GM19351 (cell line): ENCODE measurements around the gene ATXN1.
"Not testable (repeated sequence)": the region's sequence is repeated elsewhere in the genome, so short reads cannot be mapped to it uniquely, and the experiment has no call there.

ENCODE experiments used
- ATAC-seq: cut with Tn5 transposase; IDR thresholded peaks from one replicate; pipeline ENCODE4 v1.9.1; 2021; ENCODE audit warnings: mild to moderate bottlenecking, moderate library complexity; ENCODE audit not compliant: unreplicated experiment

Gene ATXN1

DNA sequence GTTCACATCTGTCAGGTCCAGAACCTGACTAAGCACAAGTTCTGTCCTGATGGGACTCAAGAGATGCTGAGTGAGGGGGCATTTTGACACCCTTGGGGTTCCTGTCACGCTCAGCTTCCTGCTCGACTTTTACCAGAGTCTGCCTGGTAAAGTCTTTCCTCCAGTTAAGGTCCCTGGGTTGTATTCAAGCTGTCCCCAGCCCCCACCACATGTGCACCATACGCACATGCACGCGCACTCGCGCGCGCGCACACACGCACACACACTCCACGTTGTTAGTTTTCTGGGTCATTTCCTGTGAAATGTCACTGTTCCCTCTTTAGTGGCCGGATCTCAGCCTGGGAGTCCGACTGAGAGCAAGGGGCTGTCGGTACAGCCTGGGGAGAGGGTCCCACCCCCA is 356.8 kb downstream of the ATXN1 start:
- ATAC-seq = no peak

DNA sequence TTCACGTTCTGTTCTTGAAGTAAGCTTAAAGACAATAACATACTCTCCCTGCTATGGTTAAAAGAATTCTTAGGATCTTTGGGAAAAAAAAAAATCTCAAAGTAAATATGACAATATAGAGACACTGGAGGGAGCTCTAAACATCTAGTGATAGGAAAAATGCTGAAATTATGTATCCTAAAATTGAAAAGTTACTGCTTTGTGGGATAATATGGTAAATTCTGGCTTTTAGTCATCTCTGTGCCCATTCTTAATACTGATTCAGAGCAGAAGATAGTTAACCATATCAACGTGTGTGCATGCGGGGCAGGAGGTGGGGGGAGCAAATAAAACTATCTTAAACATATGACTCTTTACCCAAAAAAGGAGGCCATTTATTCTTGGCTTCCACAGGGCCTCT is 357.4 kb downstream of the ATXN1 start:
- no peak for ATAC-seq

DNA sequence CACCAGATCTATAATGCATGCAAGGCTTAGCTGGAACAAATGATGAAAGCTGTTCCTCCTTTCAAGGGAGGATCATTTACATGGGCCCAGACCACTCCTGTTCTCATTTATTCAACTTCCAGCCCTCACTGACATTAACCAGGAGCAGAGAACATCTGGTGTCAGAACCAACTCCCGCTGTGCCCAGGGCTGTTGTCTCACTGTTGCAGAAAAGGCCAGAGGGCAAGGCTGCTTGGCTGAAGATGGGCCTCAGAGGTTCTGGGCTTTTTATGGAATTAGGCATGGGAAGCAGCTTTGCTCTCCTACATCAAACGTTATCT is 358.7 kb downstream of the ATXN1 start:
- no peak for ATAC-seq

DNA sequence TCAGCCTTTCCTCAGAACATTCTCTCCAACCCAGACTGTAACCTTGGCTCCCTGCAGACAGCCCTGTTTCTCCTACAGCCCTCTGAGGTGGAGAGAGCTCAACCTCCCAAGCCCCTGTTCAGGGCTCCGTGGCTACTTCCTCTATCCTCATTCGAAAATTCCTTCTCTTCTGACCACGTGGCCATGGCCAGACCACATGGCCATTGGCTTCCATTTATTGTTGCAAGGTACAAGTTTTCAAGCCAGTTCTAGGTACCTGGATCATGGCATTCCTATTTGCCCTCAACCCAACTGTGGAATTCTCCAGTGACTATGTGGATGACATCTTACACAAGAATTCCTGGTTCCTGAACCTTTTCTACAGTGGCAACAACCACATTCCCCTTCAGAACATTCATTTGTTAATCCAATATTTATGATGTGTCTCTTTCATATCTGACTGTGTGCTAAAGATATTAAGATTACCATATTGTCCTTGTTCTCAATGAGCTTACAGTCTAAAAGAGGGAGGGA is 361.0 kb downstream of the ATXN1 start:
- no peak for ATAC-seq

DNA sequence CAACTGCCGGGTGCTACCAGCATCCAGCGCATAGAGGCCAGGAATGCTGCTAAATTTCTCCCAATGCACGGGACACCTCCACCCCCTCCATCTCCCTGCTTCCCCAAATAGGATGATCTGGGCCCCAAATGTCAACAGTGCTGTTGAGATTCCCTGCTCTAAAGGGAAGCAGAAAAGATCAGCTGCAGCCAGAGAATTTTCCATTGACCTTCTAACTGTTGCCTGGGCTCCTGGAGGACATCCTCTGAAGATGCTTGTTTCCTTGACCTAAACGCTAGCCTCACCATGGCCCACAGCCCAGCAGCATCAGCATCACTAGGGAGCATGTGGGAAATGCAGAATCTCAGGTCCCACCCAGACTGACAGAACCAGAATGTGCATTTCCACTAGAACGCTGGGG is 361.6 kb downstream of the ATXN1 start:
- ATAC-seq = no peak

DNA sequence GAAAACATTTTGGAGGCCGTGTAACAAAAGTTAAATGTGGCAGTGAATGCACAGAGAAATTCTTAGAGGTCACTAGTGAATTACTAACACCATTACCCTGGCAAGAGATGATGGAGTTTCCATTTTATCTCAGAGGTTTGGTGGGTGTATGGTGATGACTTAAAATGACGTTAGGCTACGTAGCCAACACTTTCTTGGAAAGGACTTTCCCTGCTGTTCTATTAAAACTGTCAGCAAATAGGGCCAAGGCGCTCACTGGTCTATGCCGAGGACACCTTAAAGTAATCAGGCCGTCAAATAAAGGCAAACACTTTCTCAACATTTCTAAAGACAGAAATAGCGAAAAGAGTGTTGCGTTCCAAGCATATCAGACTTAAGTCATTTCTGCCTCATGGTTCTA is 362.1 kb downstream of the ATXN1 start:
- ATAC-seq = no peak

DNA sequence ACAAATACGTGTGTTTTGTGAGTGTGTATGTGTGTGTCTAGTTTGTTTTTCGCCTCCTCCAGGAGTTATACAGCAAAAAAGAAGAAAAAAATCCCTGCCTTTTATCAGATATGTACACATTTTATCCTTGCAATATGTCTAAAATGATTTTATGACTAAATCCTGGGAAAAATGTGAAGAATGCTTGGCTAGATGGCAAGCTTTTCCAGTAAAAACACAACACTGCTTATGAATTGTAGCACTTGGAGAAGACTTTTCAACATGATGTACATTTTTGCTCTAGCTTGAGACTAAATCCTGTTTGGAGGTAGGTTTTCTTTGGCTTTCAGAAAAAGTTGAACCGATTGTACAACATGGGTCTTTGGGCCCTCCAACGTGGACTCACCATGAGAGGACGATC is 362.7 kb downstream of the ATXN1 start:
- ATAC-seq = no peak

DNA sequence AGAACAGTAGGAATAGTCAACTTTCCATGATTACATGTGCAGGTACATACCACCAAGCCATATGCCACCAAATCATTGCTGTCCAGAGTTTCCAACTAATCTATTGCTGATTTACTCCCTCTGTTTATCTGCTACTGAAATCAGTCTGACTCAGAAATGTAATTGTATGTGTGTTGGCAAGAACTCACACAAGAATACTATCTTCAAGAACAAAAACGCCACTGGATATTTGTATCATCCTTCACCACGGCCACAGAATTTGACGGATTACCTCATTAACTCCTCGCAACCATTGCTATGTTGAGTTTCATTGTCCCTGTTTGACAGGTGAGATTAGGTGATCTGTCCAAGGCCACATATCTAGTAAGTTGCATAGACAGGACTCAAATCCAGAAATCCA is 363.6 kb downstream of the ATXN1 start:
- no peak for ATAC-seq

DNA sequence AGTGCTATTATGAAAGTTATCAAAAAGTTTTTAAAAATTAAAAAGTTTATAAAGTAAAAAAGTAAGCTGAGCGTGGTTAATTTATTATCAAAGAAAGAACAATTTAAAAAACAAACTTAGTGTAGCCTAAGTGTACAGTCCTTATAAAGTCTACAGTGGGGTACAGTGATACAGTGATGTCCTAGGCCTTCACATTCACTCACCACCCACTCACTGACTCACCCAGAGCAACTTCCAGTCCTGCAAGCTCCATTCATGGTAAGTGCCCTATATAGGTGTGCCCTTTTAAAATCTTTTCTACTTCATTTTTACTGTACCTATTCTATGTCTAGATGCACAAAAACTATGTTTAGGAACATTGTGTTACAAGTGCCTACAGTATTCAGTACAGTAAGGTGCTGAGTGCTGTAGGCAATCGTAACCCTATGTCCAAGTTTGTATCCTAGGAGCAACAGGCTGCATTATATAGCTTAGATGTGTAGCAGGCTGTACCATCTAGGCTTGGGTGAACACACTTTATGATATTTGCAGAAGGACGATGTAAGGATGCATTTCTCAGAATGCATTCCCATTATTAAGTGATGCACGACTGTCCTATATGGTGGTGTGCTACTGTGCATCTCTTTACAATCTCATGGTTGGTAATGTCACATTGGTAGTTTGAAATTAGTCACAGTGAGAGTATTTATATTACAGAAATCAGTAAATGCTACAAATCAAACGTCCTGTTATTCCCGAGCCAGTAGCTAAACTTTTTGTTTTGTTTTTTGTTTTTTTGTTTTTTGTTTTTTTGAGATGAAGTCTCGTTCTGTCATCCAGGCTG is 364.6 kb downstream of the ATXN1 start:
- ATAC-seq = no peak

DNA sequence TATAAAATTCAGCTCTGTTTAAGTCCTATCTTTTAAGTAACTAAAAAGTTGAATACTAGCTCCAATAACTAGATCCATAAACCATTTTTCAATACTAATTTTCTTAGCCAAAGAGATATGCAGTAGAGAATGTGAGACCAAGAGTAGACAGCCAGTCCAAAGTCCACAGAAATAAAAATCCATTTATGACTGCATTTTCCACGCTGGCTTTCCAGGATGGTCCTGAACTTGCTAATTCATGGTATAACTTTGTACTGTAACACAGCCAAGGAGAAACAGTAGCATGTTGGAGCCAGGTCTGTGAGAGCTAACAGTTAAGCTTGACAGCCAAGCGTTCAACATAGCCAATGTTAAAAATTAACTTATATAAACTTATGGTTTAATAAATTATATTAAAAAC is 366.6 kb downstream of the ATXN1 start:
- no peak for ATAC-seq

DNA sequence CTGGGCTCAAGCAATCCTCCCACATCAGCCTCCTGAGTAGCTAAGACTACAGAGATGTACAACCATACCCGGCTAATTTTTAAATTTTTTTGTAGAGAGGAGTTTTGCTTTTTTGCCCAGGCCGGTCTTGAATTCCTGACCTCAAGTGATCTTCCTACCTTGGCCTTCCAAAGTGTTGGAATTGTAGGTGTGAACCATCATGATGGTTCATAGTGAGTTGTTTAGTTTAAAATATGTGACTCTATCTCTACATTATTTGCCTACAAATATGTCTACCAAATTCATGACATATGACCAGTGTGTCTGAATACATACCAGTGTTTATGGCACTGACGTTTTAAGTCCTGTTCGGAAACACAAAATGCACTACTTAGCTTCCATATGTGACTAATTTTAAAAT is 367.9 kb downstream of the ATXN1 start:
- ATAC-seq = no peak

DNA sequence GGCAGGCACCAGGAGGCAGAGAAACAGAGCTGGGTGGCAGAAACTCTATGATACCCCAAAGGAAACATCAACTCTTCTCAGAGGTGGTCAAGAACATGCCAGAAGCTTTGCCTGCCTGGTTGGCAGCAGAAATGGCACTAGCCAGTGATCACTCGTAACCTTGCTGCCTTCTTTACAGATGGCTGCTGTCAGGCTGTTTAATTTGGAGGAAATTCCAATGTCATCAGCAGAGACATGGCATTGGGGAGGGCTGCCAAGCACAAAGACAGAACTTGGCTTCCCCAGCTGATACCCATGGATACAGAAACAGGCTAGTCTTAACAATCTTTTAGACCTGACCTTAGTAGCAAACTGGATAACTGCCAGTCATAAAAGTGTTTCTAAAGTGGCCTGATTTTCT is 369.2 kb downstream of the ATXN1 start:
- ATAC-seq = no peak

DNA sequence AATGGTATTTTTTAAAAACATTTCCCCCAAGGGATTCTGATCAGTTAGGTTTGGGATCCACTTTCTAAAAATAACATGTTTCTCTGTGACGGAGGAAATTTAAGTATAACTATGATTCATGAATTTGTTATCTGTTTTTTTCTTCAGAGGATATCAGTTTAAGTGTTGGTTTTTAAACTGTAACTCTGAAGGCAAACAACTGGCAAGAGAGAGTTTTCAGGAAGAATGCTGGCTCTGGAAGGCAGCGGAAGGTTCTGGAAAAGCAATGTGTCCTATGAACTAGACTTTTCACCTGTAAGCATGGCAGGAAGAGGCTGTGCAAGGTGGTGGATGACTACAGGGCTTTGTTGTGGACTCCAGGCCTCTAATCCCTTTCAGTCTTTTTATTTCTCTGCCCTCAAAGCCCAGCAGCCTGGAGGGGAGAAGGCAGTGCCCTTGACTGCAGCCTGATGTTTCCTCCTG is 369.8 kb downstream of the ATXN1 start:
- ATAC-seq = no peak

DNA sequence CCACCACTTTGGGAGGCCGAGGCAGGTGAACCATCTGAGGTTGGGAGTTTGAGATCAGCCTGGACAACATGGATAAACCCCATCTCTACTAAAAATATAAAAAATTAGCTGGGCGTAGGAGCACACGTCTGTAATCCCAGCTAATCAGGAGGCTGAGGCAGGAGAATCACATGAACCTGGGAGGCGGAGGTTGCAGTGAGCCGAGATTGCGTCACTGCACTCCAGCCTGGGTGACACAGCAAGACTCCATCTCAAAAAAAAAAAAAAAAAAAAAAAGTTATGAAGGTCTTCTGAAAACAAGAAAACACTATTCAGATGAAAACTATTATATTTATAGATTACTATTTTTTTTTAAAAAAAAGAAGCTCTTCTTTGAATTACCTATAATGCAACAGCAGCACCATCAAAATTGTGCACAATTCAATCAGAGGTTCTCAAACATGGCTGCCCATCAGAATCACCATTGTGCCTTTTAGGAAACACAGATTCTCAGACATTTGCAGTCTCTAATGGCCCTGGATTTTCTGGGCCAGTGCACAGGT is 370.3 kb downstream of the ATXN1 start:
- not testable (repeated sequence) for ATAC-seq

DNA sequence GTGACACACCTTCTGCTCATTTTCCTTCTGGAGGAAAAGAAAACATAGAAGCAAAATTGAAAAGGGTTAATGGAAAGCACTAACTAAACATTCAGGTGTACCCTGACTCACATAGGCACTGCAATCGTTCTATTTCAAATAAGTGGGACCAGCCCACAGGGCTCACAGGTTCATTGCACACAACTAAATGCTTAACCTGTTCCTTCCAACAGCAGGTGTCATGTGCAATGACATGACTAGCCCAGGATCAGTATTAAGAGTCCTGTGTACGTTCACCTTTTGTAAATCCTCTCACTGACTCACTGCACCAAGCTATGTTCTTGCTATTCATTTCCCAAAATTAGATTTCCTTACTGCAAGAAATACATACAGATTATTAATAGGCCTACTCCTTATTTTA is 371.6 kb downstream of the ATXN1 start:
- ATAC-seq = no peak

DNA sequence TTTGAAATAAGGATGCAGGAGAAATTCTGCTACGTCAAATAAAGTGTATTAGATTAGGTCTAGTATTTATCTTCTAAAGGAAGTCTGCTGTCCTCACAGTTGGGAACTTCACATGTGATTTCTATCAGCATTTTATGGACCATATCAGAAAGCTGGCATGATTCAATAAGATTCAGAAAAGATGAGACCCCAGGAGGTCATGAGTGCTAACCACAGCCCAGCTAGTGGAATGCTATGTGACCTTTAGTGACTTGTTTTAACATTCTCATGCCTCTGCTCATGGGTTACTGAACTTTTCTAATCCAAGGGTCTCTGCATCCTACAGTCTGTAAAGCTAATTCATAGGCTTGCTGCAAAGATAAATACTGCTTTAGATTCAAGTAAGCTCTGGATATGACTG is 372.8 kb downstream of the ATXN1 start:
- no peak for ATAC-seq

DNA sequence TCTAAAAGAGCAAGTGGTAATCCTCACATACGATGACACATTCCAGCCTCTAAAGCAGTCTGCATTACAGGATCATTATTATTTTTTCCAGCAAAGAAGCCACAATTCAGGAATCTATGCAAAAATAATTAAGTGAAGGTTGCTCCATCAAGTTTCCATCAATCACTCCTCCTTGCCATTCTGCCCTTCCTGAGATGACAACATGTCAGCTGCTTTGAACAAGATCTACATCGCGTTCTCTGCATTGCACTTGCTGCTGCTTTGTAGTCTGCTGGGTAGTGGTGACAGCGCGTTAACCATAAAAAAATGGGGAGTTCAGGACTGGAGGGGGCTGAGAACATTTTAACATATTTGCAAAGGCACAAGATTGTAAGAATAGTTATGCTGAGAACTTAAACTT is 375.2 kb downstream of the ATXN1 start:
- no peak for ATAC-seq

DNA sequence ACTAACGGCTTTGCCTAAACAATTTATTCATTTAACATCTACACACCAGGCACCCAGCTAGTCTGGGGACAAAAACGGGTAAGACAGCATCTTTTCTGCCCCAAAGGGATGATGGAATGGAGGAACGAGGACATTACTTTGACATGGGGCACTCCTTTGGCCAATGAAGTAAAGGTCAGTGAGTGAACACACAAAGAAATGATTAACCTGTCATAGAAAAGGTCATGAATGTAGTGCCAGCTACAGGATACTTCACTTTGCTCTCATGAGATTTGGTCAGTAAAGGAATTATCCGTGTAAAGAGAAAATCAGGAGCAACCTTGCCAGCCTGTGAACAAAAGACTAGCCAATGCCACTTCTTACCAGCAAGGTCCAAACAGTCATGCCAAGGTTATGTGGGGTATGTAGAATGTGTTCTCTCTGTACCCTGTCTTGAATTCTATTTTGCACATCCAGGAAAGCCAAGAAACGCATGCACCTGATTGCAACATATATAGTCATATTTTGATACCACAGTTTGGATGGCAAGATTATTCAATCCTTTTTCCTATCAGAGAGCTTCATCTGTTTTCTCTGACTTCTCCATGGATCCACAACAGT is 377.6 kb downstream of the ATXN1 start:
- no peak for ATAC-seq

DNA sequence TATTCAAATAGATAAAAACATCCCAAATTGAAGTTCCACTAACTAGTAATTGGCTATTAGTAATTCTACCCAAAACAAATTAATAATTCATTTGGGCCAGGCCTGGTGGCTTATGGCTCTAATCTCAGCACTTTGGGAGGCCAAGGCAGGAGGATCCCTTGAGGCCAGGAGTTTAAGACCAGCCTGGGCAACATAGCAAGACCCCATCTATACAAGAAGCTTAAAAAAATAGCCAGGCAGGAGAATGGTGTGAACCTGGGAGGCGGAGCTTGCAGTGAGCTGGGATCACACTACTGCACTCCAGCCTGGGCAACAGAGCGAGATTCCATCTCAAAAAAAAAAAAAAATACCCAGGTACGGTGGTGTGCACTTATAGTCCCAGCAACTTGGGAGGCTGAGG is 379.3 kb downstream of the ATXN1 start:
- not testable (repeated sequence) for ATAC-seq

DNA sequence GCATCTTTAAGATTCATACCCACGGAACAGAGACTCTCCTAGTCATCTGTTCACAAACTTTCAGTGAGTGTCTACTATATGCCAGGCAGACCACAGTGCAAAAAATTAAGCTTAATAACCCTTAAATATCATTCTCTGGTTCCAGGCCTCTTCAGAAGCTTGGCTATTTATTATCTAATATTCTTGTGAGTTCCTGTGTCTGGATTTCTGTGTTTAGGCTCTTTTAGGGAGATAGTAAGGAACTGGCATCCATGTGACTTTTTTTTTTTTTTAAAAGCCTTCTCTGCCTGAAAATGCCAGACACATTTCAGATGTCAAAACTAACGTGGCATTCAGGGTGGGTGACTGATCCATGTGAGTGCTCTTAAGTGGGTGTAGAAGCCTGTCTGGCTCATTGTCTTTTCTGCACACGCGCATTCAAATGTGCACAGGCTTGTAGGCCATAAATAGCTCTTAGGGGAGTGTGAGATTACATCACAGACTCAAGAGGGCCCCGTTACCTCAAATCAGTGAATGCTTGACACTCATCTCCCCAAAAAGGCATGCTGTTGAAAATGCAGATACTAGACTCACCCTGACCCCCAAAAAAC is 380.9 kb downstream of the ATXN1 start:
- peak; percentile 69 for ATAC-seq

DNA sequence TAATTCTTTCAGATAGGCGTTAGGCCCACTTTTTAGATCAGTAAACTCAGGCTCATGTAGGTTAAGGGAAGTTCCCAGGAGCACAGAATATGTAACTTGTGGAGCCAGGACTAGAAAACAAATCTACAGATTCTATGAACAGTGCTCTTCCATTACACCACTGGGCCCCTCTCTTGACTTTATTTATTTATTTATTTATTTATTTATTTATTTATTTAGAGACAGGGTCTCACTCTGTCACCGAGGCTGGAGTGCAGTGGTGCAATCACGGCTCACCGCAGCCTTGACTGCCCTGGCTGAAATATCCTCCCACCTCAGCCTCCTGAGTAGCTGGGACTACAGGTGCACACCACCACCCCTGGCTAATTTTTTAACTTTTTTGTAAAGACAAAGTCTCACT is 382.9 kb downstream of the ATXN1 start:
- not testable (repeated sequence) for ATAC-seq

DNA sequence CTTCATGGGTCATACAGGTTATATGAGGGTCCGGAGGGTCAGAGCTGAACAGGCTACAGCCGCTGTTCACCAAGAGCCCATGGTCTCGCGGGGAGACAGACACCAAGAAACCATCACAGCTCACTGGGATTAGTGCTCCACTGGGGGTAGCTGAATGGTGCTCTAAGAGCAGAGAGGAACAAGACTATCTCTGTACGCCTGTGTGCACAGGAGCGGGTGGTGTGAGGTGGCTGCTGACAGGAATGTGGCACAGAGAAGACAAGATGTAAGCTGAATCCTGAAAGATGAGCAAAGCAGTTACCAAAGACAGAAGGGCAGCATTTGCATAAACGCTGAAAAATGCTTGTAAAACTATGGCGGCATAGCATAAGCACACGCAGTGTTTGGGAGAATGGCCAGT is 383.8 kb downstream of the ATXN1 start:
- ATAC-seq = no peak
